CD8-positive, alpha-beta memory T cell (primary cell): Measurements from ENCODE around the gene C1orf52. TPM values are rescaled to one million over a fixed set of nuclear protein-coding genes. Genes with fewer than 3 reads are reported as not detected.

ENCODE experiments used
- CTCF ChIA-PET: fragments of 350-600 bp; sonication (Branson Sonifier 250); formaldehyde crosslinking; loops from one replicate; lab custom pipeline; 2021; ENCODE audit warnings: antibody characterized with exemption; lab: Charles Lee
- POLR2A ChIA-PET: fragments of 350-600 bp; sonication (Branson Sonifier 250); formaldehyde crosslinking; loops from one replicate; lab custom pipeline; 2021; ENCODE audit warnings: antibody characterized with exemption; lab: Charles Lee
- DNase-seq, 5 donors: peaks; one replicate each; pipeline versions ENCODE4 v3.0.0 to v3.0.0-alpha.2; 2020 to 2022; ENCODE audit warnings: mixed read lengths in 1 of 5
- H3K27ac ChIP-seq: one replicate; pipeline ENCODE4 v1.7.0; 2013; ENCODE audit warnings: low read depth, mild to moderate bottlenecking, low read length, moderate library complexity
- H3K27me3 ChIP-seq: 2 replicates; pipeline ENCODE4 v1.7.0; 2013; ENCODE audit warnings: low read length, mild to moderate bottlenecking; ENCODE audit not compliant: insufficient read depth, poor library complexity, severe bottlenecking
- H3K36me3 ChIP-seq: 2 replicates; pipeline ENCODE4 v1.7.0; 2013; ENCODE audit warnings: mild to moderate bottlenecking, low read length, moderate library complexity; ENCODE audit not compliant: insufficient read depth
- H3K4me1 ChIP-seq: 2 replicates; pipeline ENCODE4 v1.7.0; 2013; ENCODE audit warnings: mild to moderate bottlenecking, low read length, moderate library complexity; ENCODE audit not compliant: insufficient read depth
- H3K4me3 ChIP-seq: 2 replicates; pipeline ENCODE4 v1.7.0; 2013; ENCODE audit warnings: mild to moderate bottlenecking, low read length
- H3K9me3 ChIP-seq: 2 replicates; pipeline ENCODE4 v1.7.0; 2013; ENCODE audit warnings: mild to moderate bottlenecking, low read length
- H3K27ac Mint-ChIP-seq, 8 donors: one replicate each; pipeline ENCODE4 v1.8.0; 2020 to 2021; ENCODE audit warnings: mixed read lengths in 8 of 8, mild to moderate bottlenecking in 6 of 8, inconsistent platforms in 3 of 8, moderate library complexity in 3 of 8
- H3K27me3 Mint-ChIP-seq, 2 donors: one replicate each; pipeline ENCODE4 v1.8.0; 2020 to 2021; ENCODE audit warnings: mixed read lengths in 2 of 2, mild to moderate bottlenecking in 1 of 2, moderate library complexity in 1 of 2
- H3K36me3 Mint-ChIP-seq, 3 donors: one replicate each; pipeline ENCODE4 v1.8.0; 2020 to 2021; ENCODE audit warnings: mixed read lengths in 3 of 3, inconsistent platforms in 1 of 3, mild to moderate bottlenecking in 1 of 3
- H3K4me1 Mint-ChIP-seq, 3 donors: one replicate each; pipeline ENCODE4 v1.8.0; 2020 to 2021; ENCODE audit warnings: mixed read lengths in 3 of 3, inconsistent platforms in 1 of 3, mild to moderate bottlenecking in 1 of 3
- H3K4me3 Mint-ChIP-seq, 7 donors: one replicate each; pipeline ENCODE4 v1.8.0; 2020 to 2021; ENCODE audit warnings: mixed read lengths in 7 of 7, mild to moderate bottlenecking in 6 of 7, moderate library complexity in 4 of 7, inconsistent platforms in 2 of 7
- H3K9me3 Mint-ChIP-seq, 5 donors: one replicate each; pipeline ENCODE4 v1.8.0; 2020 to 2022; ENCODE audit warnings: mixed read lengths in 5 of 5, mild to moderate bottlenecking in 3 of 5, moderate library complexity in 2 of 5, inconsistent platforms in 1 of 5
- polyA plus RNA-seq: library from polyadenylated mRNA; unstranded; fragments of 300-500 nt; fragmentation: Illumina TruSeq; gene quantifications from one replicate; pipeline ENCODE4 v1.2.3, GENCODE V29; 2021
- total RNA-seq, 2 experiments: library from RNA; stranded (reverse); gene quantifications; one replicate each; pipeline ENCODE4 v1.2.3, GENCODE V29; 2021

Gene C1orf52
- total and polyA plus RNA-seq, 3 experiments from 2014 or later, result 22.1 to 29.3 (median 27.7) TPM

GRCh38 chr1:85297855-85298629 lies 38.6 kb upstream of the C1orf52 start:
- no peak overlapping the region for H3K4me3 ChIP-seq

GRCh38 chr1:85297538-85297854 lies 38.0 kb upstream of the C1orf52 start:
- DNase-seq, result no peak
- Mint-ChIP-seq H3K27ac (peak overlapping the region; percentile 27 to 88 (median 72)), H3K36me3 (no peaks in the 10 kb centered on the region), H3K27me3 (peaks cover 4 to 16% of the 10 kb centered on the region in 2 donors), H3K4me1 (peaks cover 27 to 29% (median 28%) of the 10 kb centered on the region in 3 donors), H3K9me3 (no peaks in the 10 kb centered on the region), H3K4me3 (peak overlapping the region in 6 of 7 donors; percentile 7 to 80 (median 72))
- Histone ChIP-seq H3K4me1 (peaks cover 19% of the 10 kb centered on the region), H3K36me3 (no peaks in the 10 kb centered on the region), H3K4me3 (no peak overlapping the region), H3K27ac (no peak overlapping the region), H3K27me3 (peaks cover 6% of the 10 kb centered on the region), H3K9me3 (no peaks in the 10 kb centered on the region)
- POLR2A ChIA-PET, result interaction anchor here (1.7 kb wide), 1 partner anchor 21 kb away, joined by 13 read pairs; the partner anchor contains the start of gene BCL10
- CTCF ChIA-PET, result interaction anchor here (1.0 to 1.9 kb wide), 6 partner anchors 10 to 353 kb away, joined by 3 to 8 read pairs (median 4); partner anchors contain the start of gene C1orf52

More at GRCh38 chr1:85297855-85298629, 38.6 kb upstream of the C1orf52 start:
- no peaks in the 10 kb centered on the region for H3K9me3 ChIP-seq
- Mint-ChIP-seq H3K27ac (peak overlapping the region in 7 of 8 donors; percentile 30 to 88 (median 77)), H3K27me3 (peaks cover 6 to 16% of the 10 kb centered on the region in 2 donors), H3K9me3 (no peaks in the 10 kb centered on the region), H3K4me1 (peaks cover 27 to 29% (median 28%) of the 10 kb centered on the region in 3 donors), H3K36me3 (peaks cover 0 to 1% (median 0%) of the 10 kb centered on the region in 3 donors), H3K4me3 (peak overlapping the region; percentile 13 to 80 (median 70))
- no peaks in the 10 kb centered on the region for H3K36me3 ChIP-seq
- peaks cover 19% of the 10 kb centered on the region for H3K4me1 ChIP-seq
- ChIA-PET POLR2A (interaction anchor here (1.7 kb wide), 1 partner anchor 22 kb away, joined by 13 read pairs; the partner anchor contains the start of gene BCL10), CTCF (interaction anchor here (1.0 to 1.9 kb wide), 5 partner anchors 10 to 353 kb away, joined by 3 to 8 read pairs (median 4); partner anchors contain the start of gene C1orf52)
- peak; percentile 10 to 83 (median 57) for DNase-seq
- H3K27ac ChIP-seq, result no peak overlapping the region
- peaks cover 6% of the 10 kb centered on the region for H3K27me3 ChIP-seq

GRCh38 chr1:85296980-85297379 lies 37.5 kb upstream of the C1orf52 start:
- DNase-seq, result no peak
- H3K4me1 ChIP-seq, result peaks cover 19% of the 10 kb centered on the region
- no peaks in the 10 kb centered on the region for H3K36me3 ChIP-seq
- Mint-ChIP-seq H3K4me1 (peaks cover 27 to 29% (median 28%) of the 10 kb centered on the region in 3 donors), H3K27ac (peak overlapping the region in 5 of 8 donors; percentile 0 to 85 (median 77)), H3K4me3 (peak overlapping the region in 5 of 7 donors; percentile 1 to 80 (median 7)), H3K36me3 (no peaks in the 10 kb centered on the region), H3K9me3 (no peaks in the 10 kb centered on the region), H3K27me3 (peaks cover 4 to 14% of the 10 kb centered on the region in 2 donors)
- no peaks in the 10 kb centered on the region for H3K9me3 ChIP-seq
- ChIA-PET POLR2A (interaction anchor here (1.7 kb wide), 1 partner anchor 21 kb away, joined by 13 read pairs; the partner anchor contains the start of gene BCL10), CTCF (interaction anchor here (1.0 to 1.9 kb wide), 6 partner anchors 11 to 352 kb away, joined by 3 to 8 read pairs (median 4); partner anchors contain the start of gene C1orf52)
- H3K4me3 ChIP-seq, result no peak overlapping the region
- H3K27ac ChIP-seq, result no peak overlapping the region
- H3K27me3 ChIP-seq, result peaks cover 6% of the 10 kb centered on the region

DNA sequence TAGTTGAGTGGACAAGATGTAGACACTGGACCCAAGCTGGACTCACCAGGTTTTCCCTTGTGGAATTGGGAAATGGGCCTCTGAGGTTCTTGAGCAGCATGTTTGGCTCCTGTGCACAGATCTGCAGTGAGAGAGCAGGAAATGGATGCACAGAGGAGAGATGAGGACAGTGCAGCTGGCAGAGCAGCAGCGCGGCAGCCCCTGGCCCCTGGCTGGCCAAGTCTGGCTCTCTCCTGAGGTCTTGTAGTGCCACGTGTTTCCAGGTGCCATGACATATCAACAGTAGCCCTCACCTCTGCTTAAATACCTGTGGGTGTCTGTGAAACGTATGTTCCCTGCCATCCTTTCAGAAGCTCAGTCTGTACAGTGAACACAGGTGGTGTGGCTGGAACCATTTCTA lies 36.2 kb upstream of the C1orf52 start:
- peaks cover 6 to 9% of the 10 kb centered on the region in 2 donors for H3K27me3 Mint-ChIP-seq
- Histone ChIP-seq H3K27ac (no peak overlapping the region), H3K27me3 (peaks cover 6% of the 10 kb centered on the region), H3K4me3 (no peak overlapping the region), H3K4me1 (peaks cover 19% of the 10 kb centered on the region), H3K9me3 (no peaks in the 10 kb centered on the region), H3K36me3 (no peaks in the 10 kb centered on the region)
- H3K36me3 Mint-ChIP-seq, result no peaks in the 10 kb centered on the region
- ChIA-PET POLR2A (no interaction called here), CTCF (interaction anchor here (1.1 to 1.6 kb wide), 2 partner anchors 16 to 36 kb away, joined by 4 read pairs; partner anchors contain the start of gene C1orf52)
- no peak for DNase-seq
- H3K27ac Mint-ChIP-seq, result no peak overlapping the region
- H3K9me3 Mint-ChIP-seq, result no peaks in the 10 kb centered on the region
- peaks cover 27 to 29% (median 28%) of the 10 kb centered on the region in 3 donors for H3K4me1 Mint-ChIP-seq
- H3K4me3 Mint-ChIP-seq, result no peak overlapping the region

DNA sequence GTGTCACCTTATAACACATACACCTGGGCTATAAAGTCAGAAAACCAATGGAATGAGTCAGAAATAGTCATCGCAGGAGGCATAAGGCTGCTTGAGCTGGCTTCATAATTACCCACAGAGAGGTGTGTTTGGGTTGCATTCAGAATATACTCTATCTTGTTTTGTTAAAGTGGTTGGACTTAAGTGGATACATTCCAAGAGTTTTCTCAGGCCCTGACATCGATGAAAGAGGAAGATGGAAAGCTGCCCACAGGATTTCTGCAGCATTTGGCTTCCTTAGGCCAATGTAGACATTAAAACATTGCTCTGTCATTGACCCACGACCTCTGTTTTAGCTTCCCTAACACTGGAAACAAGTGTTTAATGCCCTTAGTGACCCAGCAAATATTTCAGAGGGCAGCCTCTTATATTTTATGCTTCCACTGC lies 35.6 kb upstream of the C1orf52 start:
- Mint-ChIP-seq H3K4me3 (no peak overlapping the region), H3K9me3 (no peaks in the 10 kb centered on the region), H3K36me3 (no peaks in the 10 kb centered on the region), H3K4me1 (peaks cover 27 to 29% (median 28%) of the 10 kb centered on the region in 3 donors), H3K27ac (no peak overlapping the region), H3K27me3 (peaks cover 6 to 9% of the 10 kb centered on the region in 2 donors)
- POLR2A ChIA-PET, result no interaction called here
- H3K4me3 ChIP-seq, result no peak overlapping the region
- H3K9me3 ChIP-seq, result no peaks in the 10 kb centered on the region
- H3K27ac ChIP-seq, result no peak overlapping the region
- peaks cover 19% of the 10 kb centered on the region for H3K4me1 ChIP-seq
- CTCF ChIA-PET, result interaction anchor here (2.0 kb wide), 1 partner anchor 10 kb away, joined by 5 read pairs; no protein-coding TSS in a partner anchor
- peaks cover under 1% of the 10 kb centered on the region for H3K27me3 ChIP-seq
- H3K36me3 ChIP-seq, result no peaks in the 10 kb centered on the region
- no peak for DNase-seq

GRCh38 chr1:85290826-85291225 lies 31.4 kb upstream of the C1orf52 start:
- Histone ChIP-seq H3K4me1 (no peaks in the 10 kb centered on the region), H3K4me3 (no peak overlapping the region), H3K27me3 (no peaks in the 10 kb centered on the region), H3K9me3 (no peaks in the 10 kb centered on the region), H3K27ac (no peak overlapping the region), H3K36me3 (no peaks in the 10 kb centered on the region)
- Mint-ChIP-seq H3K36me3 (no peaks in the 10 kb centered on the region), H3K27me3 (peaks cover 2 to 9% of the 10 kb centered on the region in 2 donors), H3K4me1 (no peaks in the 10 kb centered on the region), H3K4me3 (no peak overlapping the region), H3K9me3 (no peaks in the 10 kb centered on the region), H3K27ac (no peak overlapping the region)
- no peak for DNase-seq
- ChIA-PET POLR2A (no interaction called here), CTCF (no interaction called here)

GRCh38 chr1:85289848-85290335 lies 30.4 kb upstream of the C1orf52 start:
- Histone ChIP-seq H3K36me3 (no peaks in the 10 kb centered on the region), H3K27me3 (no peaks in the 10 kb centered on the region), H3K27ac (no peak overlapping the region), H3K4me1 (no peaks in the 10 kb centered on the region), H3K4me3 (no peak overlapping the region), H3K9me3 (no peaks in the 10 kb centered on the region)
- DNase-seq, result no peak
- Mint-ChIP-seq H3K36me3 (no peaks in the 10 kb centered on the region), H3K4me3 (no peak overlapping the region), H3K9me3 (no peaks in the 10 kb centered on the region), H3K4me1 (no peaks in the 10 kb centered on the region), H3K27ac (no peak overlapping the region), H3K27me3 (peaks cover 2 to 7% of the 10 kb centered on the region in 2 donors)
- ChIA-PET CTCF (no interaction called here), POLR2A (no interaction called here)
